Measurements from ENCODE around the gene THEMIS2. TPM values are rescaled to one million over a fixed set of nuclear protein-coding genes. Genes with fewer than 3 reads are reported as not detected.

THEMIS2 gene
- total and polyA plus RNA-seq, 2 of the 13 experiments (the other 11 are each of a cell fraction or from before 2014, with no cell fraction given), result 0.38 to 1.5 TPM

- H4K20me1 ChIP-seq (ENCODE audit: insufficient read depth, low read length), result no peaks in the 10 kb centered on the region
- FAIRE-seq (no peak), ATAC-seq (no peak), DNase-seq (ENCODE audit: low spot score) (no peak)
- H3K27ac ChIP-seq (ENCODE audit: extremely low read length, insufficient read depth, low read length), result no peak overlapping the region
- no peak overlapping the region for H3K9ac ChIP-seq (ENCODE audit: insufficient read depth, low read depth, low read length)
- WGBS (ENCODE audit: low lambda C conversion rate), result 66% methylated on average over 8 of the region's 8 CpGs
- no peaks in the 10 kb centered on the region for H3K27me3 ChIP-seq (ENCODE audit: control insufficient read depth in 1 of 2, insufficient read depth in 2 of 2, low read length in 2 of 2)
- H3K4me1 ChIP-seq (ENCODE audit: insufficient read depth, low read length), result peaks cover 13% of the 10 kb centered on the region
- in situ Hi-C loops (cut with HindIII; ENCODE audit: extremely low pct_ligation_motif_present, low pct_unique_long_range_greater_than_20kb), result no loop called here
- no peak for TF ChIP-seq SATB2 (CRISPR knock-in tag; IDR thresholded peaks at IDR 0.05)
- no peak for TF ChIP-seq THYN1 (CRISPR knock-in tag; IDR thresholded peaks at IDR 0.05; ENCODE audit: borderline replicate concordance, low read depth)
- TF ChIP-seq ZNF652 (CRISPR knock-in tag; IDR thresholded peaks at IDR 0.05; ENCODE audit: borderline replicate concordance, low read depth), result no peak
- TF ChIP-seq ATM (IDR thresholded peaks at IDR 0.05; ENCODE audit: borderline replicate concordance), result no peak
- TF ChIP-seq ZNF709 (CRISPR knock-in tag; IDR thresholded peaks at IDR 0.05), result no peak
- TF ChIP-seq ESRRA (CRISPR knock-in tag; IDR thresholded peaks at IDR 0.05; ENCODE audit: low read depth), result no peak
- no peak for TF ChIP-seq ZNF678 (CRISPR knock-in tag; IDR thresholded peaks at IDR 0.05)
- TF ChIP-seq ZIK1 (CRISPR knock-in tag; IDR thresholded peaks at IDR 0.05; ENCODE audit: borderline replicate concordance, low read depth), result no peak
- no peaks in the 10 kb centered on the region for H3K9me3 ChIP-seq (ENCODE audit: low read length)
- H3K79me2 ChIP-seq (ENCODE audit: insufficient read depth, low read length), result no peaks in the 10 kb centered on the region
- ChIA-PET POLR2A (no interaction called here), CTCF (ENCODE audit: low intra/inter-chr PET ratio, low total read pairs) (no interaction called here)
- H3K4me3 ChIP-seq (replicated peaks in 1 of 3; ENCODE audit: insufficient read depth in 1 of 3, low read depth in 2 of 3, low read length in 3 of 3), result no peak overlapping the region
- intact Hi-C loops (cut with micrococcal nuclease; ENCODE audit: unreplicated experiment), result no loop called here
- H2AFZ ChIP-seq (ENCODE audit: low read length), result no peak overlapping the region
- no peak overlapping the region for H3K4me2 ChIP-seq (ENCODE audit: low read depth, low read length)
- no TSS peak for BruUV-seq (replicated peaks)
- no peaks in the 10 kb centered on the region for H3K36me3 ChIP-seq (replicated peaks in 1 of 2; ENCODE audit: control insufficient read depth in 1 of 2, insufficient read depth in 2 of 2, low read length in 2 of 2)
Observed at GRCh38 chr1:27878787-27879335, 6.5 kb downstream of the THEMIS2 start.

GRCh38 chr1:27879374-27880082 is 7.2 kb downstream of the THEMIS2 start:
- intact Hi-C loops (cut with micrococcal nuclease; ENCODE audit: unreplicated experiment), result no loop called here
- Histone ChIP-seq H3K9ac (ENCODE audit: insufficient read depth, low read depth, low read length) (no peak overlapping the region), H3K27me3 (ENCODE audit: control insufficient read depth in 1 of 2, insufficient read depth in 2 of 2, low read length in 2 of 2) (no peaks in the 10 kb centered on the region), H3K9me3 (ENCODE audit: low read length) (no peaks in the 10 kb centered on the region), H4K20me1 (ENCODE audit: insufficient read depth, low read length) (no peaks in the 10 kb centered on the region), H2AFZ (ENCODE audit: low read length) (no peak overlapping the region), H3K36me3 (replicated peaks in 1 of 2; ENCODE audit: control insufficient read depth in 1 of 2, insufficient read depth in 2 of 2, low read length in 2 of 2) (no peaks in the 10 kb centered on the region), H3K79me2 (ENCODE audit: insufficient read depth, low read length) (no peaks in the 10 kb centered on the region), H3K4me1 (ENCODE audit: insufficient read depth, low read length) (peaks cover 11% of the 10 kb centered on the region), H3K27ac (ENCODE audit: extremely low read length, insufficient read depth, low read length) (no peak overlapping the region), H3K4me3 (replicated peaks in 1 of 3; ENCODE audit: insufficient read depth in 1 of 3, low read depth in 2 of 3, low read length in 3 of 3) (no peak overlapping the region), H3K4me2 (ENCODE audit: low read depth, low read length) (no peak overlapping the region)
- ChIA-PET POLR2A (no interaction called here), CTCF (ENCODE audit: low intra/inter-chr PET ratio, low total read pairs) (no interaction called here)
- DNase-seq (ENCODE audit: low spot score) (no peak), ATAC-seq (no peak), FAIRE-seq (no peak)
- no TSS peak for BruUV-seq (replicated peaks)
- in situ Hi-C loops (cut with HindIII; ENCODE audit: extremely low pct_ligation_motif_present, low pct_unique_long_range_greater_than_20kb), result no loop called here
- 60% methylated on average over 1 of the region's 10 CpGs for WGBS (ENCODE audit: low lambda C conversion rate)
- TF ChIP-seq TCF7 (IDR thresholded peaks at IDR 0.05; ENCODE audit: low read depth), result no peak
- no peak for TF ChIP-seq ZSCAN25 (CRISPR knock-in tag; IDR thresholded peaks at IDR 0.05)
- no peak for TF ChIP-seq MED8 (CRISPR knock-in tag; IDR thresholded peaks at IDR 0.05; ENCODE audit: insufficient replicate concordance)
- TF ChIP-seq ZNF660 (CRISPR knock-in tag; IDR thresholded peaks at IDR 0.05; ENCODE audit: borderline replicate concordance, low read depth), result no peak
- no peak for TF ChIP-seq NR0B2 (CRISPR knock-in tag; IDR thresholded peaks at IDR 0.05)
- TF ChIP-seq TRIM24 (CRISPR knock-in tag; IDR thresholded peaks at IDR 0.05), result no peak

All from HepG2 (cell line).